Testis (tissue), 2 donors: ENCODE data around the gene CCNY.

ENCODE experiments used
- POLR2A ChIP-seq: fragments of 450-650 bp; IDR thresholded peaks from one replicate; pipeline ENCODE4 v1.6.1; 2017; ENCODE audit warnings: antibody characterized with exemption, mild to moderate bottlenecking, moderate library complexity
- TF ChIP-seq, protein P1 (sequence below), 3 experiments: fragments of 450-650 bp in 2 of 3; fragments of 200-600 bp in 1 of 3; sonication (generic) in 1 of 3; IDR thresholded peaks; one replicate each; pipeline ENCODE4 v1.5.1; 2016 to 2019; ENCODE audit warnings: antibody characterized with exemption in 3 of 3, mild to moderate bottlenecking in 2 of 3, moderate library complexity in 1 of 3

DNA sequence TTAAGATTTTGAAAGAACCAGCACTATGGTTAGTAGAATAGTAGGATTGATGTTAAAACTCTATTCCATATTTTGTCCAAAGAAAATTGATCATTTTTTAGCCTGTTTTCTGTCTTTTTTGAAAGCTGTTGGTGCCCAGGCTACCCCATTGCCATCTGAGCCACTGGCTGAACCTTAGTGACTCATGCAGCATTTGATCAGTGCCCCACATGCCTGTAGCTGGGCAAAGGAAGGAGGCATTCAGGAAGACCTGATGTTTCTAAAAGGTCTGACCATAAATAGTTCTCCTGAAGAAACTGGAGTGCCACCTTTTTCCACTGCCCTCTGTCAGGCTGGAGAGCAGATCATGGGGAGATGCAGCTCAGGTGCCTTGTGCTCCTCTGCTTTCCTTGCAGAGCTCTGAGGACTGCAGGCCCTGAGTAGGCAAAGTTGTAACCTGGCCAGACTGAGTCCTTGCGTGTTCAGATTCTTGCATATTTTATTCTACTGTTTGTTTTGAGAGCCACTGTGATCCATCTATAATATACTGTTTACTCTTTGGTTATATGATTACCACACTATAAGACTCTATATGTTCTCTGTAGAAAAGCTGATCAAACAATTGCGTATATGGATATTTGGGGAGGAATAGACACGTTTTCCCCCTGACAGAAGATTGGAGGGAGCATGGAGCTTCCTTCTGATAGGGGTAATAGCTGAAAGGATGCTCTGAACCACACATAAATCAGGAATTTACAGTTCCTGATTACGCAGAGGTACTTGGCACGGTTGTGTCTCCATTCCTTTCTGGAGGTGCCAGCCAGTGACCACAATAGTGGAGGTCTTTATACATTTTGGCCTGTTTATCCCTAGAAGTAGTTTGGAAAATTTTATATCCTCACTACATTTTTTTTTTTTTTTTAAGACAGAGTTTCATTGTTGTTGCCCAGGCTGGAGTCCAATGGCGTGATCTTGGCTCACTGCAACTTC, 219.9 kb downstream of the CCNY start:
- TF ChIP-seq, protein P1, sequence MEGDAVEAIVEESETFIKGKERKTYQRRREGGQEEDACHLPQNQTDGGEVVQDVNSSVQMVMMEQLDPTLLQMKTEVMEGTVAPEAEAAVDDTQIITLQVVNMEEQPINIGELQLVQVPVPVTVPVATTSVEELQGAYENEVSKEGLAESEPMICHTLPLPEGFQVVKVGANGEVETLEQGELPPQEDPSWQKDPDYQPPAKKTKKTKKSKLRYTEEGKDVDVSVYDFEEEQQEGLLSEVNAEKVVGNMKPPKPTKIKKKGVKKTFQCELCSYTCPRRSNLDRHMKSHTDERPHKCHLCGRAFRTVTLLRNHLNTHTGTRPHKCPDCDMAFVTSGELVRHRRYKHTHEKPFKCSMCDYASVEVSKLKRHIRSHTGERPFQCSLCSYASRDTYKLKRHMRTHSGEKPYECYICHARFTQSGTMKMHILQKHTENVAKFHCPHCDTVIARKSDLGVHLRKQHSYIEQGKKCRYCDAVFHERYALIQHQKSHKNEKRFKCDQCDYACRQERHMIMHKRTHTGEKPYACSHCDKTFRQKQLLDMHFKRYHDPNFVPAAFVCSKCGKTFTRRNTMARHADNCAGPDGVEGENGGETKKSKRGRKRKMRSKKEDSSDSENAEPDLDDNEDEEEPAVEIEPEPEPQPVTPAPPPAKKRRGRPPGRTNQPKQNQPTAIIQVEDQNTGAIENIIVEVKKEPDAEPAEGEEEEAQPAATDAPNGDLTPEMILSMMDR (IDR thresholded peaks at IDR 0.05), result no peak
- TF ChIP-seq POLR2A, result no peak
